ENCODE data around the gene DIPK1C.

DNA sequence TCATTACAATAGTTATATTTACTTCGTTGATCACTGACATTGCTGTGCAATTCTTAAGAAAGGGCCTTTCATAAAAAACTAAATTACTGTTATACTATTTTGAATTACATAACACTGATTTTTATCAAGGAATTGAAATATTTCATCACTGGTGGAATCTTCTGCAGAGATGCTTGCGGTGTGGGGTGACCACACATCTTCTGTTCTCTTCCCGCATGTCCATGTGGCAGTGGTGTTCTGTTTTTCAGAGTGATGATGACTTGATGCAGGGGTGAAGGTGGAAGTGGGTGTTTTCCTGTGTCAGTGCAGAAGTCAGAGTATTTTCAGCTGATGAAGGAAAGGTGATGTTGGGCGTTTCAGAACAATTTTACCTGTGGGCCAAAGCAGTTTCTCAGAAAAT lies 46.0 kb upstream of the DIPK1C start:
- TF ChIP-seq, protein P1, sequence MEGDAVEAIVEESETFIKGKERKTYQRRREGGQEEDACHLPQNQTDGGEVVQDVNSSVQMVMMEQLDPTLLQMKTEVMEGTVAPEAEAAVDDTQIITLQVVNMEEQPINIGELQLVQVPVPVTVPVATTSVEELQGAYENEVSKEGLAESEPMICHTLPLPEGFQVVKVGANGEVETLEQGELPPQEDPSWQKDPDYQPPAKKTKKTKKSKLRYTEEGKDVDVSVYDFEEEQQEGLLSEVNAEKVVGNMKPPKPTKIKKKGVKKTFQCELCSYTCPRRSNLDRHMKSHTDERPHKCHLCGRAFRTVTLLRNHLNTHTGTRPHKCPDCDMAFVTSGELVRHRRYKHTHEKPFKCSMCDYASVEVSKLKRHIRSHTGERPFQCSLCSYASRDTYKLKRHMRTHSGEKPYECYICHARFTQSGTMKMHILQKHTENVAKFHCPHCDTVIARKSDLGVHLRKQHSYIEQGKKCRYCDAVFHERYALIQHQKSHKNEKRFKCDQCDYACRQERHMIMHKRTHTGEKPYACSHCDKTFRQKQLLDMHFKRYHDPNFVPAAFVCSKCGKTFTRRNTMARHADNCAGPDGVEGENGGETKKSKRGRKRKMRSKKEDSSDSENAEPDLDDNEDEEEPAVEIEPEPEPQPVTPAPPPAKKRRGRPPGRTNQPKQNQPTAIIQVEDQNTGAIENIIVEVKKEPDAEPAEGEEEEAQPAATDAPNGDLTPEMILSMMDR (optimal IDR thresholded peaks at IDR 0.05 in 1 of 3, IDR thresholded peaks at IDR 0.05 in 1 of 3, conservative IDR thresholded peaks at IDR 0.05 in 1 of 3; ENCODE audit: extremely low read depth in 1 of 3, insufficient read depth in 2 of 3, low read length in 3 of 3): no peak
- TF ChIP-seq EZH2 (IDR thresholded peaks at IDR 0.05; ENCODE audit: low read length): no peak

All from keratinocyte (primary cell).